Measurements from ENCODE around the gene CCDC187. TPM values are rescaled to one million over a fixed set of nuclear protein-coding genes. Genes with fewer than 3 reads are reported as not detected.

The CCDC187 gene
- total and polyA plus RNA-seq, 2 of the 4 experiments (the other 2 are of a cell fraction): not detected

GRCh38 chr9:136204145-136204805, 99.6 kb downstream of the CCDC187 start:
- WGBS, 2 experiments (ENCODE audit: extremely low coverage in 2 of 2, insufficient read length in 1 of 2): 47% methylated on average over 6 of the region's 25 CpGs; no CpG with 5 or more reads in 1 of the 2 experiments
- no TSS peak for BruUV-seq (replicated peaks)
- no peak overlapping the region for H3K4me3 ChIP-seq (ENCODE audit: insufficient read depth, low read depth, low read length)

More at GRCh38 chr9:136204145-136204805, 99.6 kb downstream of the CCDC187 start:
- no peaks in the 10 kb centered on the region for H3K4me1 ChIP-seq (ENCODE audit: control insufficient read depth, insufficient read depth, low read length)
- no peak overlapping the region for H2AK5ac ChIP-seq (ENCODE audit: low read depth, low read length)
- no peak overlapping the region for H3K23ac ChIP-seq (ENCODE audit: low read depth, low read length)
- H3K4ac ChIP-seq (ENCODE audit: low read depth, low read length): no peak overlapping the region
- no peak overlapping the region for H2AK9ac ChIP-seq (replicated peaks; ENCODE audit: low read depth, low read length, poor library complexity)
- no peak overlapping the region for H4K8ac ChIP-seq (ENCODE audit: low read depth in 2 of 2, low read length in 2 of 2)
- no peak for TF ChIP-seq FOS (IDR thresholded peaks at IDR 0.05; ENCODE audit: low read depth, low read length)
- TF ChIP-seq, protein P1, sequence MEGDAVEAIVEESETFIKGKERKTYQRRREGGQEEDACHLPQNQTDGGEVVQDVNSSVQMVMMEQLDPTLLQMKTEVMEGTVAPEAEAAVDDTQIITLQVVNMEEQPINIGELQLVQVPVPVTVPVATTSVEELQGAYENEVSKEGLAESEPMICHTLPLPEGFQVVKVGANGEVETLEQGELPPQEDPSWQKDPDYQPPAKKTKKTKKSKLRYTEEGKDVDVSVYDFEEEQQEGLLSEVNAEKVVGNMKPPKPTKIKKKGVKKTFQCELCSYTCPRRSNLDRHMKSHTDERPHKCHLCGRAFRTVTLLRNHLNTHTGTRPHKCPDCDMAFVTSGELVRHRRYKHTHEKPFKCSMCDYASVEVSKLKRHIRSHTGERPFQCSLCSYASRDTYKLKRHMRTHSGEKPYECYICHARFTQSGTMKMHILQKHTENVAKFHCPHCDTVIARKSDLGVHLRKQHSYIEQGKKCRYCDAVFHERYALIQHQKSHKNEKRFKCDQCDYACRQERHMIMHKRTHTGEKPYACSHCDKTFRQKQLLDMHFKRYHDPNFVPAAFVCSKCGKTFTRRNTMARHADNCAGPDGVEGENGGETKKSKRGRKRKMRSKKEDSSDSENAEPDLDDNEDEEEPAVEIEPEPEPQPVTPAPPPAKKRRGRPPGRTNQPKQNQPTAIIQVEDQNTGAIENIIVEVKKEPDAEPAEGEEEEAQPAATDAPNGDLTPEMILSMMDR (conservative IDR thresholded peaks at IDR 0.05; ENCODE audit: low read depth, low read length): no peak
- TF ChIP-seq ELK1 (IDR thresholded peaks at IDR 0.05; ENCODE audit: borderline replicate concordance, low read depth, low read length): no peak
- no peak for TF ChIP-seq MAFK (IDR thresholded peaks at IDR 0.05; ENCODE audit: low read depth, low read length)
- no peak for TF ChIP-seq USF2 (IDR thresholded peaks at IDR 0.05; ENCODE audit: low read depth, low read length)
- TF ChIP-seq POLR2A (IDR thresholded peaks at IDR 0.05; ENCODE audit: low read depth, low read length): no peak
- TF ChIP-seq CHD1 (IDR thresholded peaks at IDR 0.05; ENCODE audit: low read depth, low read length): no peak
- TF ChIP-seq NFE2L2 (IDR thresholded peaks at IDR 0.05; ENCODE audit: low read depth, low read length): no peak
- no peak for TF ChIP-seq RAD21 (IDR thresholded peaks at IDR 0.05; ENCODE audit: low read length)
- TF ChIP-seq RFX5 (IDR thresholded peaks at IDR 0.05; ENCODE audit: low read depth, low read length): no peak
- no peak for TF ChIP-seq MXI1 (IDR thresholded peaks at IDR 0.05; ENCODE audit: borderline replicate concordance, low read depth, low read length)
- TF ChIP-seq CEBPB (IDR thresholded peaks at IDR 0.05; ENCODE audit: low read depth, low read length): no peak
- no peak for TF ChIP-seq MAZ (IDR thresholded peaks at IDR 0.05; ENCODE audit: borderline replicate concordance, low read depth, low read length)
- TF ChIP-seq SMC3 (IDR thresholded peaks at IDR 0.05; ENCODE audit: low read depth, low read length): no peak
- no peak overlapping the region for H2BK20ac ChIP-seq (ENCODE audit: low read depth, low read length)
- H3K79me1 ChIP-seq (ENCODE audit: low read depth in 1 of 2, low read length in 2 of 2): no peaks in the 10 kb centered on the region
- H2BK120ac ChIP-seq (ENCODE audit: low read depth, low read length): no peak overlapping the region
- POLR2A ChIA-PET (ENCODE audit: unreplicated experiment): no interaction called here
- H3K9me1 ChIP-seq (ENCODE audit: insufficient read depth, low read length): no peaks in the 10 kb centered on the region
- no peak overlapping the region for H4K5ac ChIP-seq (ENCODE audit: low read depth, low read length)
- peaks cover 27% of the 10 kb centered on the region for H4K20me1 ChIP-seq (ENCODE audit: insufficient read depth, low read length)
- intact Hi-C loops (cut with micrococcal nuclease) (no loop called here), dilution Hi-C loops (cut with HindIII; ENCODE audit: low sequenced_read_pairs, unreplicated experiment) (no loop called here), in situ Hi-C loops (cut with MboI; ENCODE audit: low sequenced_read_pairs) (no loop called here)
- no peaks in the 10 kb centered on the region for H3K9me3 ChIP-seq (ENCODE audit: control insufficient read depth, insufficient read depth, low read length)
- H4K91ac ChIP-seq (ENCODE audit: insufficient read depth, low read depth, low read length): no peak overlapping the region
- peak overlapping the region; percentile 5 for H2AFZ ChIP-seq (replicated peaks; ENCODE audit: low read length, poor library complexity)
- no peak overlapping the region for H3K9ac ChIP-seq (ENCODE audit: low read depth, low read length)
- no peak overlapping the region for H3K18ac ChIP-seq (ENCODE audit: low read depth, low read length)
- H3K36me3 ChIP-seq (ENCODE audit: control insufficient read depth, insufficient read depth, low read length): no peaks in the 10 kb centered on the region
- H3K27ac ChIP-seq (ENCODE audit: insufficient read depth, low read length): no peak overlapping the region
- H3K27me3 ChIP-seq (ENCODE audit: control insufficient read depth, insufficient read depth, low read length): peaks cover 50% of the 10 kb centered on the region
- H3K56ac ChIP-seq (ENCODE audit: extremely low read depth, insufficient read depth, low read length): no peak overlapping the region
- no peak overlapping the region for H3K14ac ChIP-seq (replicated peaks; ENCODE audit: low read depth, low read length)
- no peak overlapping the region for H2BK5ac ChIP-seq (ENCODE audit: low read depth, low read length, poor library complexity, severe bottlenecking)
- no peak overlapping the region for H3K4me2 ChIP-seq (ENCODE audit: low read depth, low read length)
- DNase-seq (no peak), ATAC-seq (ENCODE audit: low read depth) (no peak; the same call in 1 of the 2 replicates)
- CTCF ChIA-PET: no interaction called here
- H2BK15ac ChIP-seq (ENCODE audit: low read depth, low read length): no peak overlapping the region
